IMR-90 (cell line): ENCODE results near the gene CD55. TPM values are rescaled to one million over a fixed set of nuclear protein-coding genes. Genes with fewer than 3 reads are reported as not detected.

ENCODE experiments used
- ATAC-seq: fragments of 200-7000 bp; cut with Tn5 transposase; 2 replicates; pipeline ENCODE4 v1.9.1; 2020; ENCODE audit warnings: low read depth, mild to moderate bottlenecking, moderate library complexity
- BruUV-seq: library from RNA; stranded (reverse); fragments of 400-500 nt; replicated peaks from 2 replicates; lab custom pipeline; 2021; lab: Mats Ljungman, UMichigan
- CTCF ChIA-PET: fragments of 300-600 bp; formaldehyde crosslinking; extraction: SDS; loops from one replicate; lab custom pipeline; 2021; ENCODE audit warnings: antibody characterized with exemption; lab: Yijun Ruan, JAX
- POLR2A ChIA-PET: fragments of 300-600 bp; sonication (Branson Sonifier 250); formaldehyde crosslinking; loops from one replicate; lab custom pipeline; 2022; ENCODE audit warnings: antibody characterized with exemption; ENCODE audit not compliant: unreplicated experiment; lab: Charles Lee
- DNase-seq: peaks from one replicate; pipeline ENCODE4 v3.0.0; 2013
- H2AFZ ChIP-seq: replicated peaks from 2 replicates; pipeline ENCODE3; 2013; ENCODE audit warnings: low read length, mild to moderate bottlenecking; ENCODE audit not compliant: poor library complexity
- H2AK5ac ChIP-seq: 2 replicates; pipeline ENCODE4 v1.6.1; 2013; ENCODE audit warnings: low read depth, low read length, inconsistent platforms
- H2AK9ac ChIP-seq: replicated peaks from 2 replicates; pipeline ENCODE3; 2013; ENCODE audit warnings: mild to moderate bottlenecking, low read depth, low read length, moderate library complexity; ENCODE audit not compliant: poor library complexity
- H2BK120ac ChIP-seq: 2 replicates; pipeline ENCODE4 v1.6.1; 2013; ENCODE audit warnings: low read depth, low read length, inconsistent platforms
- H2BK15ac ChIP-seq: 3 replicates; pipeline ENCODE4 v1.6.1; 2013; ENCODE audit warnings: low read depth, low read length, inconsistent platforms
- H2BK20ac ChIP-seq: 2 replicates; pipeline ENCODE4 v1.6.1; 2013; ENCODE audit warnings: low read depth, mild to moderate bottlenecking, inconsistent platforms, low read length, moderate library complexity
- H2BK5ac ChIP-seq: 2 replicates; pipeline ENCODE4 v1.6.1; 2013; ENCODE audit warnings: mild to moderate bottlenecking, low read depth, low read length, inconsistent platforms; ENCODE audit not compliant: poor library complexity, severe bottlenecking
- H3K14ac ChIP-seq: replicated peaks from 2 replicates; pipeline ENCODE4 v1.6.1; 2013; ENCODE audit warnings: low read depth, low read length, inconsistent platforms
- H3K18ac ChIP-seq: 2 replicates; pipeline ENCODE4 v1.6.1; 2013; ENCODE audit warnings: low read depth, low read length, control low read depth
- H3K23ac ChIP-seq: 2 replicates; pipeline ENCODE4 v1.6.1; 2013; ENCODE audit warnings: low read depth, low read length, inconsistent platforms
- H3K27ac ChIP-seq: 2 replicates; pipeline ENCODE4 v1.5.1; 2013; ENCODE audit warnings: mild to moderate bottlenecking, control low read depth, low read length; ENCODE audit not compliant: insufficient read depth
- H3K27me3 ChIP-seq: 2 replicates; pipeline ENCODE4 v1.6.1; 2013; ENCODE audit warnings: low read length; ENCODE audit not compliant: control insufficient read depth, insufficient read depth
- H3K36me3 ChIP-seq: 2 replicates; pipeline ENCODE4 v1.6.1; 2013; ENCODE audit warnings: low read length, mixed read lengths; ENCODE audit not compliant: control insufficient read depth, insufficient read depth
- H3K4ac ChIP-seq: 2 replicates; pipeline ENCODE4 v1.6.1; 2013; ENCODE audit warnings: low read depth, low read length, inconsistent platforms
- H3K4me1 ChIP-seq: 2 replicates; pipeline ENCODE4 v1.6.1; 2013; ENCODE audit warnings: low read length, mixed read lengths; ENCODE audit not compliant: control insufficient read depth, insufficient read depth
- H3K4me2 ChIP-seq: 2 replicates; pipeline ENCODE4 v1.6.1; 2013; ENCODE audit warnings: low read depth, mild to moderate bottlenecking, control low read depth, low read length, moderate library complexity
- H3K4me3 ChIP-seq: 2 replicates; pipeline ENCODE4 v1.5.1; 2013; ENCODE audit warnings: low read depth, mild to moderate bottlenecking, control low read depth, low read length, moderate library complexity; ENCODE audit not compliant: insufficient read depth
- H3K56ac ChIP-seq: 2 replicates; pipeline ENCODE4 v1.6.1; 2013; ENCODE audit warnings: low read length, inconsistent platforms; ENCODE audit not compliant: insufficient read depth; ENCODE audit errors: extremely low read depth
- H3K79me1 ChIP-seq, 2 experiments: 2 replicates each; pipeline ENCODE4 v1.6.1; 2013; ENCODE audit warnings: low read length in 2 of 2, inconsistent platforms in 1 of 2, low read depth in 1 of 2
- H3K9ac ChIP-seq: 2 replicates; pipeline ENCODE4 v1.6.1; 2013; ENCODE audit warnings: low read depth, low read length, control low read depth
- H3K9me1 ChIP-seq: 2 replicates; pipeline ENCODE4 v1.6.1; 2013; ENCODE audit warnings: low read length, inconsistent platforms; ENCODE audit not compliant: insufficient read depth
- H3K9me3 ChIP-seq: 2 replicates; pipeline ENCODE4 v1.6.1; 2013; ENCODE audit warnings: low read length; ENCODE audit not compliant: control insufficient read depth, insufficient read depth
- H4K20me1 ChIP-seq: 2 replicates; pipeline ENCODE4 v1.6.1; 2013; ENCODE audit warnings: low read length, inconsistent platforms; ENCODE audit not compliant: insufficient read depth
- H4K5ac ChIP-seq: 2 replicates; pipeline ENCODE4 v1.6.1; 2013; ENCODE audit warnings: mild to moderate bottlenecking, low read depth, low read length, control low read depth
- H4K8ac ChIP-seq, 2 experiments: 2 replicates each; pipeline ENCODE4 v1.6.1; 2013; ENCODE audit warnings: low read depth in 2 of 2, low read length in 2 of 2, control low read depth in 1 of 2, inconsistent platforms in 1 of 2
- H4K91ac ChIP-seq: 2 replicates; pipeline ENCODE4 v1.6.1; 2013; ENCODE audit warnings: low read depth, low read length, inconsistent platforms; ENCODE audit not compliant: insufficient read depth
- BHLHE40 ChIP-seq: fragments of 150-350 bp; IDR thresholded peaks from 2 replicates; pipeline ENCODE4 v1.6.1; 2016; ENCODE audit warnings: mild to moderate bottlenecking, low read depth, low read length
- CEBPB ChIP-seq: IDR thresholded peaks from 2 replicates; pipeline ENCODE4 v1.6.1; 2012; ENCODE audit warnings: low read depth, low read length, improper control_type of control experiment
- CHD1 ChIP-seq: IDR thresholded peaks from 2 replicates; pipeline ENCODE4 v1.6.1; 2012; ENCODE audit warnings: low read depth, low read length, improper control_type of control experiment
- CTCF ChIP-seq: conservative IDR thresholded peaks from 2 replicates; pipeline ENCODE4 v1.5.1; 2012; ENCODE audit warnings: mild to moderate bottlenecking, low read depth, low read length, improper control_type of control experiment
- ELK1 ChIP-seq: fragments of 150-350 bp; IDR thresholded peaks from 2 replicates; pipeline ENCODE4 v1.6.1; 2016; ENCODE audit warnings: low read depth, mild to moderate bottlenecking, low read length, moderate library complexity, borderline replicate concordance
- FOS ChIP-seq: fragments of 150-350 bp; IDR thresholded peaks from 2 replicates; pipeline ENCODE4 v1.6.1; 2016; ENCODE audit warnings: low read depth, low read length
- MAFK ChIP-seq: IDR thresholded peaks from 2 replicates; pipeline ENCODE4 v1.6.1; 2012; ENCODE audit warnings: low read depth, low read length, improper control_type of control experiment
- MAZ ChIP-seq: IDR thresholded peaks from 2 replicates; pipeline ENCODE4 v1.6.1; 2012; ENCODE audit warnings: low read depth, mild to moderate bottlenecking, low read length, improper control_type of control experiment, moderate library complexity, borderline replicate concordance
- NFE2L2 ChIP-seq: fragments of 150-350 bp; IDR thresholded peaks from 2 replicates; pipeline ENCODE4 v1.6.1; 2016; ENCODE audit warnings: low read depth, mild to moderate bottlenecking, low read length
- POLR2A ChIP-seq: IDR thresholded peaks from 2 replicates; pipeline ENCODE4 v1.6.1; 2012; ENCODE audit warnings: mild to moderate bottlenecking, low read depth, low read length
- RAD21 ChIP-seq: IDR thresholded peaks from 2 replicates; pipeline ENCODE4 v1.6.1; 2012; ENCODE audit warnings: low read length, improper control_type of control experiment
- RCOR1 ChIP-seq: IDR thresholded peaks from 2 replicates; pipeline ENCODE4 v1.6.1; 2012; ENCODE audit warnings: mild to moderate bottlenecking, low read length, improper control_type of control experiment; ENCODE audit not compliant: insufficient replicate concordance
- RFX5 ChIP-seq: IDR thresholded peaks from 2 replicates; pipeline ENCODE4 v1.8.0; 2012; ENCODE audit warnings: low read depth, mild to moderate bottlenecking, low read length, moderate library complexity
- USF2 ChIP-seq: fragments of 150-350 bp; IDR thresholded peaks from 2 replicates; pipeline ENCODE4 v1.6.1; 2017; ENCODE audit warnings: mild to moderate bottlenecking, antibody characterized with exemption, low read length, low read depth
- WGBS, 2 experiments: methylation state at CpG; one replicate each; pipeline versions ENCODE4 v1.1.5 to v1.1.7; 2013; ENCODE audit warnings: missing lambda C conversion rate in 2 of 2; ENCODE audit not compliant: insufficient read length in 1 of 2; ENCODE audit errors: extremely low coverage in 2 of 2; 5-methylcytosine and 5-hydroxymethylcytosine counted together
- dilution Hi-C: fragments of 300-500 bp; cut with HindIII; formaldehyde crosslinking; loops from one replicate; pipeline ENCODE4 v1.14.3; 2018; ENCODE audit warnings: low sequenced_read_pairs; ENCODE audit not compliant: unreplicated experiment
- in situ Hi-C: fragments of 300-500 bp; cut with MboI; formaldehyde crosslinking; loops from 3 replicates; pipeline ENCODE4 v1.14.3; 2019; ENCODE audit warnings: low sequenced_read_pairs, inconsistent platforms, mixed read lengths
- intact Hi-C: fragments of 100-400 bp; cut with micrococcal nuclease; formaldehyde crosslinking; loops from 2 replicates; pipeline ENCODE4 v1.10.0; 2022
- polyA plus RNA-seq, 3 experiments: library from polyadenylated mRNA; depleted of rRNA; stranded (reverse); fragments of >200 nt; gene quantifications; 2 replicates each; pipeline ENCODE4 v1.2.3, GENCODE V29; 2012; ENCODE audit warnings: low replicate concordance in 1 of 3
- total RNA-seq: library from RNA; depleted of rRNA; stranded (reverse); fragments of >200 nt; gene quantifications from 2 replicates; pipeline ENCODE4 v1.2.3, GENCODE V29; 2012

Gene CD55
- total and polyA plus RNA-seq, 2 of the 4 experiments (the other 2 are of a cell fraction), result 6.6 to 11.5 TPM

- CTCF ChIA-PET, result no interaction called here
- in situ Hi-C loops, result no loop called here
Measured at GRCh38 chr1:207306023-207306422, 15.5 kb upstream of the CD55 start.

More at GRCh38 chr1:207306023-207306422, 15.5 kb upstream of the CD55 start:
- no peak overlapping the region for H3K4me3 ChIP-seq
- no peak overlapping the region for H2AK5ac ChIP-seq
- H4K20me1 ChIP-seq, result no peaks in the 10 kb centered on the region
- ATAC-seq (no peak), DNase-seq (no peak)
- H2BK20ac ChIP-seq, result no peak overlapping the region
- no peaks in the 10 kb centered on the region for H3K79me1 ChIP-seq
- dilution Hi-C loops (no loop called here), intact Hi-C loops (loop anchor here (5.0 kb wide), 1 partner anchor 64 kb away; no protein-coding TSS in a partner anchor)
- H3K14ac ChIP-seq, result no peak overlapping the region
- no peaks in the 10 kb centered on the region for H3K27me3 ChIP-seq
- no peak overlapping the region for H3K27ac ChIP-seq
- H4K8ac ChIP-seq, result no peak overlapping the region
- H3K56ac ChIP-seq, result no peak overlapping the region
- H2BK15ac ChIP-seq, result no peak overlapping the region
- no peak overlapping the region for H2BK5ac ChIP-seq
- H2AK9ac ChIP-seq, result no peak overlapping the region
- no peak overlapping the region for H2AFZ ChIP-seq
- no peak overlapping the region for H4K91ac ChIP-seq
- H3K9me1 ChIP-seq, result no peaks in the 10 kb centered on the region
- no peaks in the 10 kb centered on the region for H3K36me3 ChIP-seq
- no peak overlapping the region for H2BK120ac ChIP-seq
- H4K5ac ChIP-seq, result no peak overlapping the region
- no peak overlapping the region for H3K23ac ChIP-seq
- TF ChIP-seq FOS, result no peak
- TF ChIP-seq BHLHE40, result no peak
- TF ChIP-seq RCOR1, result no peak
- no peak for TF ChIP-seq USF2
- TF ChIP-seq MAFK, result no peak
- TF ChIP-seq RFX5, result no peak
- no peak for TF ChIP-seq MAZ
- no peak for TF ChIP-seq ELK1
- TF ChIP-seq NFE2L2, result no peak
- TF ChIP-seq RAD21, result no peak
- TF ChIP-seq POLR2A, result no peak
- no peak for TF ChIP-seq CTCF
- TF ChIP-seq CEBPB, result no peak
- TF ChIP-seq CHD1, result no peak
- no CpG with 5 or more reads among the region's 1 CpG for WGBS, 2 experiments
- no peak overlapping the region for H3K18ac ChIP-seq
- no peaks in the 10 kb centered on the region; the same call in 1 of the 2 replicates for H3K4me1 ChIP-seq
- POLR2A ChIA-PET, result no interaction called here
- no peak overlapping the region for H3K4me2 ChIP-seq
- no peak overlapping the region for H3K4ac ChIP-seq
- no TSS peak for BruUV-seq
- no peaks in the 10 kb centered on the region for H3K9me3 ChIP-seq
- no peak overlapping the region for H3K9ac ChIP-seq
